ENCODE data around the gene NOTO. TPM values are rescaled to one million over a fixed set of nuclear protein-coding genes. Genes with fewer than 3 reads are reported as not detected.

The NOTO gene
- total RNA-seq, 1 donor from 2014 or later, result not detected

GRCh38 chr2:73177645-73178255 is 24.6 kb upstream of the NOTO start:
- Histone ChIP-seq H3K4me2 (peak overlapping the region; percentile 79), H3K36me3 (no peaks in the 10 kb centered on the region), H3K27me3 (peaks cover 95% of the 10 kb centered on the region), H3K4me3 (peak overlapping the region; percentile 46), H3K27ac (no peak overlapping the region), H4K20me1 (ENCODE audit: low read depth) (peaks cover 20% of the 10 kb centered on the region), H3F3A (ENCODE audit: low read depth) (peaks cover 18% of the 10 kb centered on the region), H3K79me2 (ENCODE audit: low read depth) (no peaks in the 10 kb centered on the region), H2AFZ (replicated peaks) (peak overlapping the region; percentile 7), H3K9ac (no peak overlapping the region), H3K4me1 (peaks cover 14% of the 10 kb centered on the region), H3K9me3 (ENCODE audit: low read depth) (no peaks in the 10 kb centered on the region)
- peak; percentile 16 for DNase-seq (ENCODE audit: low spot score)
- Mint-ChIP-seq H3K27ac (no peak overlapping the region), H3K4me1 (peaks cover 18% of the 10 kb centered on the region), H3K9me3 (peaks cover 2% of the 10 kb centered on the region), H3K4me3 (peak overlapping the region; percentile 89), H3K27me3 (ENCODE audit: insufficient read depth, low read depth) (peaks cover 38% of the 10 kb centered on the region), H3K36me3 (peaks cover 2% of the 10 kb centered on the region)
- no peak for TF ChIP-seq EZH2 (IDR thresholded peaks at IDR 0.05)
- TF ChIP-seq EZH2phosphoT487 (IDR thresholded peaks at IDR 0.05), result no peak
- TF ChIP-seq CTCF (IDR thresholded peaks at IDR 0.05), result no peak

- Histone ChIP-seq H3K36me3 (no peaks in the 10 kb centered on the region), H2AFZ (replicated peaks) (no peak overlapping the region), H3K4me3 (no peak overlapping the region), H3K79me2 (ENCODE audit: low read depth) (no peaks in the 10 kb centered on the region), H3F3A (ENCODE audit: low read depth) (no peaks in the 10 kb centered on the region), H3K27ac (no peak overlapping the region), H3K9ac (no peak overlapping the region), H3K4me2 (no peak overlapping the region), H3K27me3 (peaks cover 29% of the 10 kb centered on the region), H4K20me1 (ENCODE audit: low read depth) (no peaks in the 10 kb centered on the region), H3K9me3 (ENCODE audit: low read depth) (no peaks in the 10 kb centered on the region), H3K4me1 (no peaks in the 10 kb centered on the region)
- Mint-ChIP-seq H3K36me3 (no peaks in the 10 kb centered on the region), H3K9me3 (no peaks in the 10 kb centered on the region), H3K27ac (no peak overlapping the region), H3K4me3 (no peak overlapping the region), H3K27me3 (ENCODE audit: insufficient read depth, low read depth) (peaks cover 13% of the 10 kb centered on the region), H3K4me1 (no peaks in the 10 kb centered on the region)
- DNase-seq (ENCODE audit: low spot score), result no peak
- no peak for TF ChIP-seq CTCF (IDR thresholded peaks at IDR 0.05)
- TF ChIP-seq EZH2 (IDR thresholded peaks at IDR 0.05), result no peak
- no peak for TF ChIP-seq EZH2phosphoT487 (IDR thresholded peaks at IDR 0.05)
These were observed 16.4 kb upstream of the NOTO start for GRCh38 chr2:73185965-73186364.

- Histone ChIP-seq H3K4me1 (no peaks in the 10 kb centered on the region), H3K9ac (no peak overlapping the region), H3K36me3 (no peaks in the 10 kb centered on the region), H2AFZ (replicated peaks) (no peak overlapping the region), H3K9me3 (ENCODE audit: low read depth) (no peaks in the 10 kb centered on the region), H3K27ac (no peak overlapping the region), H4K20me1 (ENCODE audit: low read depth) (no peaks in the 10 kb centered on the region), H3K4me3 (no peak overlapping the region), H3K79me2 (ENCODE audit: low read depth) (no peaks in the 10 kb centered on the region), H3K27me3 (peaks cover 19% of the 10 kb centered on the region), H3K4me2 (no peak overlapping the region), H3F3A (ENCODE audit: low read depth) (no peaks in the 10 kb centered on the region)
- H3K36me3 Mint-ChIP-seq, result no peaks in the 10 kb centered on the region
- no peak overlapping the region for H3K27ac Mint-ChIP-seq
- peaks cover 17% of the 10 kb centered on the region for H3K27me3 Mint-ChIP-seq (ENCODE audit: insufficient read depth, low read depth)
- TF ChIP-seq EZH2phosphoT487 (IDR thresholded peaks at IDR 0.05) (no peak), EZH2 (IDR thresholded peaks at IDR 0.05) (no peak), CTCF (IDR thresholded peaks at IDR 0.05) (no peak)
- H3K4me3 Mint-ChIP-seq, result no peak overlapping the region
- no peaks in the 10 kb centered on the region for H3K4me1 Mint-ChIP-seq
- no peak for DNase-seq (ENCODE audit: low spot score)
- no peaks in the 10 kb centered on the region for H3K9me3 Mint-ChIP-seq
These were observed 14.8 kb upstream of the NOTO start for GRCh38 chr2:73187549-73187948.
